ENCODE data around the gene TUT7.

DNA sequence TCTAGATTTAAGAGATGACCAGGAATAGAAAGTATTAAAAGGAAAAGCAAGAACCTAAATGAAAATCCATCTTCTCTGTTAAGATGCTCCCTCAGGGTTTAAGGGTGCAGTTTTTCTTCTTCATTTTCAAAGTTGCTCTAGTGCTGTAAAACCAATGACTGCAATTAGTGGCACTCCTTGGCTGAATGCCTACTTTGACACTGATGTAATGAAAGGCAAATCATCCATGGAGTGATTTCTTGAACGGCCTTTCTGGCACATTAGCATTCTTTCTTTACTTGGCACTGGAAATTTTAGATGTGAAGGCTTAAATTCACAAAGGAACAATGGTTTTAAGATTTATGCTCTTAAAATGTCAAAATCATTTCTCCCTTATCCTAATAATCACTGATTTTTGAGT, 52.5 kb downstream of the TUT7 start:
- TF ChIP-seq BHLHE40 (IDR thresholded peaks at IDR 0.05; ENCODE audit: borderline replicate concordance): no peak
- TF ChIP-seq TARDBP (IDR thresholded peaks at IDR 0.05): no peak
- TF ChIP-seq ELF4 (IDR thresholded peaks at IDR 0.05): no peak
- TF ChIP-seq FOXA1 (IDR thresholded peaks at IDR 0.05): no peak
- TF ChIP-seq ZNF384 (IDR thresholded peaks at IDR 0.05): no peak
- TF ChIP-seq FOXK2 (IDR thresholded peaks at IDR 0.05): no peak
- TF ChIP-seq HDGF (IDR thresholded peaks at IDR 0.05; ENCODE audit: borderline replicate concordance): no peak
- TF ChIP-seq SP1 (IDR thresholded peaks at IDR 0.05): no peak
- no peak for TF ChIP-seq LEF1 (IDR thresholded peaks at IDR 0.05; ENCODE audit: borderline replicate concordance)
- TF ChIP-seq FOXM1 (IDR thresholded peaks at IDR 0.05; ENCODE audit: borderline replicate concordance): no peak
- TF ChIP-seq, protein P1, sequence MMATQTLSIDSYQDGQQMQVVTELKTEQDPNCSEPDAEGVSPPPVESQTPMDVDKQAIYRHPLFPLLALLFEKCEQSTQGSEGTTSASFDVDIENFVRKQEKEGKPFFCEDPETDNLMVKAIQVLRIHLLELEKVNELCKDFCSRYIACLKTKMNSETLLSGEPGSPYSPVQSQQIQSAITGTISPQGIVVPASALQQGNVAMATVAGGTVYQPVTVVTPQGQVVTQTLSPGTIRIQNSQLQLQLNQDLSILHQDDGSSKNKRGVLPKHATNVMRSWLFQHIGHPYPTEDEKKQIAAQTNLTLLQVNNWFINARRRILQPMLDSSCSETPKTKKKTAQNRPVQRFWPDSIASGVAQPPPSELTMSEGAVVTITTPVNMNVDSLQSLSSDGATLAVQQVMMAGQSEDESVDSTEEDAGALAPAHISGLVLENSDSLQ (IDR thresholded peaks at IDR 0.05): no peak

All from HEK293T (cell line).